Ureter (tissue), 1 donor: ENCODE results near the gene CDK2. TPM values are rescaled to one million over a fixed set of nuclear protein-coding genes. Genes with fewer than 3 reads are reported as not detected.
A peak's percentile ranks its signal among the peaks of the same experiment; 100 is the strongest.
"Not testable (repeated sequence)": the region's sequence is repeated elsewhere in the genome, so short reads cannot be mapped to it uniquely, and the experiment has no call there.

Source experiments
- DNase-seq: peaks from one replicate; pipeline ENCODE4 v3.0.0-alpha.2; 2020; ENCODE audit warnings: low spot score
- total RNA-seq: library from RNA; stranded (reverse); gene quantifications from one replicate; pipeline ENCODE4 v1.2.4, GENCODE V29; 2023
- donor health status: DM: yes; HTN: yes; CAD: no.

CDK2 gene
- total RNA-seq: 23.2 TPM

DNA sequence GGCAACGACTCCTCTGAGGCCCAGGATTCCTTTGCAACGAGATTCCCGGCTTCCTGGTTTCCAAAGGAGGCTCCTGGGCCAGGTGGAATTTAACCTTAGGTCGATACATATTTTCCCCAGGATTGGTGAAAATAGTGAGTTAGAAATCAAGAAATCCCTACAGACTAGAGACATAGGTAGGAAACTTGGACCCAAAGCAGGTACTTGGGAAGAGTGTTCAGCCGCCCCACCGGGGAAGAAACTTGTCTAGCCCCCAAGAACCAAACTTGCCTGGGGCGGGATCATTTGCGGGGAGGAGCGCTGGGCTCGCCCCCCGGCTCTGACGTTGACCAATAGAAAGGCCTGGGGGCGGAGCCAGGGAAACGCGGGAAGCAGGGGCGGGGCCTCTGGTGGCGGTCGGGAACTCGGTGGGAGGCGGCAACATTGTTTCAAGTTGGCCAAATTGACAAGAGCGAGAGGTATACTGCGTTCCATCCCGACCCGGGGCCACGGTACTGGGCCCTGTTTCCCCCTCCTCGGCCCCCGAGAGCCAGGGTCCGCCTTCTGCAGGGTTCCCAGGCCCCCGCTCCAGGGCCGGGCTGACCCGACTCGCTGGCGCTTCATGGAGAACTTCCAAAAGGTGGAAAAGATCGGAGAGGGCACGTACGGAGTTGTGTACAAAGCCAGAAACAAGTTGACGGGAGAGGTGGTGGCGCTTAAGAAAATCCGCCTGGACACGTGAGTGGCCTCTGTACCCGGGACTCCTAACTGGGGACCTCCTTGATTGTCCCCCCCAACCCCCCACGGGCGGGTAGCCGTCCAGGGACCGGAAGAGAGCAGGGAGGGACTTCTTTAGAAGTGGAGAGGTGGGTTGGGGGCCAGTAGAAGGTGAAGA is at the start of gene CDK2:
Gene CDK2, plus strand, starts transcription at position 423 of the 874 bp plus-strand sequence. Its CDS starts 179 bp downstream, at position 602.
- peak; percentile 95 for DNase-seq

- DNase-seq: not testable (repeated sequence)
Observed at GRCh38 chr12:55919032-55919431, 47.6 kb upstream of the CDK2 start.

- DNase-seq: no peak
Observed at GRCh38 chr12:55922126-55922525, 44.5 kb upstream of the CDK2 start.

DNA sequence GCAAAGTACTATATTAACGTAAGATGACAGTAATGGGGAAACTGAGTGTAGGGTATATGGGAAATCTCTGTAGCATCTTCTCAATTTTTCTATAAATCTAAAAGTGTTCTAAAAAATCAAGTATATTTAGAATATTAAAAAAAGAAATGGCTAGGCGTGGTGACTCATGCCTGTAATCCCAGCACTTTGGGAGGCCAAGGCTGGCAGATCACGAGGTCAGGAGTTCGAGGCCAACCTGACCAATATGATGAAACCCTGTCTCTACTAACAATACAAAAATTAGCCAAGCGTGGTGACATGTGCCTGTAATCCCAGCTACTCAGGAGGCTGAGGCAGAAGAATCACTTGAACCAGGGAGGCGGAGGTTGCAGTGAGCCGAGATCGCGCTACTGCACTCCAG is 43.0 kb upstream of the CDK2 start:
- DNase-seq: not testable (repeated sequence)

GRCh38 chr12:55925371-55925770 is 41.3 kb upstream of the CDK2 start:
- no peak for DNase-seq

DNA sequence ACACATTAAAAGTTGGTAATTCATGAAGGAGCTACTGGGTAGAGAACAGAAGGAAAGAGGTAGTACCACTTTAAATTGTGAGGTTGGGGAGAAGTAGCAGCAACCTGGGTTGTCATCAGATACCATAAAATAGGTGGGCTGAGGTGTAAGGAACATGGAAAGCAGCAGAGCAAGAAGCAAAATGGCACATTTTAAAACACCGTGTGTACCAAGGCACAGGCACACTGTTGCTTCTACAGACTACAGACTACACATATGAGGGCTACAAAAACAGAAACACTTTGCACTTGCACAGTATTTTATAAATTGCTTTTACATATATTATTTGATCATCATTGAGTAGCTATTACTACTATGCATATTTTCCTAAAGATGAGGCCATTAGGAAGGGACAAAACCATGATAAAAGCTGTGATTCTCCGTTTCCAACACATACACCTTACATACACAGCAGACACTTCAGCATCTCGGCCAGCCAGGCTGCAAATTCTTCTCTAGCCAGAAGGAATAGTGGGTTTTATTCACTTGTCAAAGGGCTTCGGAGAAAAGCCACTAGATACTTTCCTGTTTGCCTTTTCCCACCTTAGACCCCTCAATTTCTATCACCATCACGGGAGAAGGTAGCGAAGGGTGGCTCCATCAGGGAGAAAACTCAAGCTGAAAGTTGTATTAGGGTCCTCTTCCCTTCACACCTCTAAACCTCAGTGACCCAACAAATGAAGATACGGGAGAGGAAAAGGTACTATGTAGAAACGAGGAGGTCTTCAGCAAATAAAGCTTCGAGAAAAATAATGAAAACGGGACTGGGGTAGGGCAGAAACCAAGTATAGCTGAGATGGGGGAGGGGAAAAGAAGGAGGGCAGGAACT is 40.5 kb upstream of the CDK2 start:
- DNase-seq: no peak

- peak; percentile 90 for DNase-seq
Observed at GRCh38 chr12:55926738-55927587, 39.7 kb upstream of the CDK2 start.

- peak; percentile 89 for DNase-seq
Observed at GRCh38 chr12:55927588-55928502, 38.8 kb upstream of the CDK2 start, which contains the start of gene PYM1. Gene PYM1, minus strand, starts transcription at chr12:55927894. Its CDS starts 133 bp downstream, at chr12:55927761.

- DNase-seq: peak; percentile 54
Observed at GRCh38 chr12:55929306-55929791, 37.3 kb upstream of the CDK2 start.

- peak; percentile 57 for DNase-seq
Observed at GRCh38 chr12:55930771-55931316, 35.8 kb upstream of the CDK2 start, which contains the start of gene DGKA. Gene DGKA, plus strand, starts transcription at chr12:55931162. Its CDS starts 5,342 bp downstream, at chr12:55936504.

DNA sequence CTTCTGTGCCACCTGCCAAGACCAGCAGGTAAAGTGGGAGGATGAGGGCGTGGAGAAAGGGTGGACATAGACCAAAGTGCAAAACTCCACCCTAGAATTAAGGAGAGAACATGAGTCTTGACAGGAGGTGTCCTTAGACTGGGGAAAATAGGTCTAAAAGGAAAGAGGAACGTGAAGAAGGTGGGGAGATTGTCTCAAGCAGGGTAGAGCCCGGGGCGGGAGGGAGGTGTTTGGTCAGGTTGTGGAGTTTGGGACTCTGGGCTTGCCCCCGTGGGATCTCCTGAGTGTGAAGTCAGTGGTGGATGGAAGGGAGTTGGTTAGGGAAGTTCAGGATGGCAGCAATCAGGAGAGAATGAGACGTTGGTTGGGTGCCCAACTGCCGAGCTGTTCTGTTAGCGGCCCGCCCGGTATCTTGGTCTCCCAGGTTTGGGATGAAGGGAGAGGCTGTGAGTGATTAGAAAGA is 35.3 kb upstream of the CDK2 start:
- no peak for DNase-seq

GRCh38 chr12:55931780-55932550 is 34.7 kb upstream of the CDK2 start:
- peak; percentile 66 for DNase-seq

GRCh38 chr12:55932551-55932910 is 34.1 kb upstream of the CDK2 start:
- DNase-seq: no peak

- DNase-seq: peak; percentile 79
Observed at GRCh38 chr12:55933169-55933798, 33.3 kb upstream of the CDK2 start.

DNA sequence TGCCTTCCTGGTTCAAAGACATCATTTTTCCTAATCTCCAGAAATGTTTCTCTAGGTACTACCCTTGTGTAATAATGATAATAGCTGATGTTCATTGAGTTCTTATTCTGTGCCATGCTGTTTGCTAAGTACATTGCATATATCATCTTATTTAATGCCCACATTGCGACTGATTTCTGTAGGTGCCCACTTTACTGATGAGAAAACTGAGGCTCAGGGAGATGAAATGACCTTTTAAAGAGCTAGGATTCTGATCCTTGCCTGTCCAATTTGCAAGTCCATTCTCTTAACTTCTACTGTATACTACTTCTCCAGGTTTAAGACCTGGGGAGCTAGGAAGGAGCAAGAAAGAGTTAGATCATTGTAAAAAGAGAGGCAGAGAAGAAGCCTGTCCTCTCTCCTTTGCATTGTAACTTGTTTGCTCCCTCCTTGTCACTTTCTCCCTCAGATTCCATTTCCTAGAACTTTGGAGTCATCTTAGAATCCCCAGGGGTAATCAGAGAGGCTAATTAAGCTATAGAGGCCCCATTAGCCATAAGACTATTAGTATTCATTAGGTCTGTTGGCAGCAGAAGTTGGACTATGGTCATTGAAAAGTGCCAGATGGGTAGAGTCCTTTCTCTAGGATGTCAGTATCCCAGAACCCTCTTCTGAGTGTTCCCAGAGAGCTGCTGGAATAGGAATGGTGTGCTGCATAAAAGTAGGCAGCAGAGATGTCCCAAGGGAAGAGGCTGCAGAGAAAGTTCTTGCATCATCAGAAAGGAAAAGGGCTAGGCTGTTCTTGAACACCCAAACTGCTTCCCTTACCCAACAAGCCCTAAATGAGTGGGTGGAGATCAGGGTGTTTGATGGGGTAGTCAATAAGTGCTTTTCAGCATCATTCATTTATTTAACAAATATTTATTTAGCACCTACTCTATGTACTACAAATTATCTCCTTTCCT is 32.6 kb upstream of the CDK2 start:
- DNase-seq: no peak

DNA sequence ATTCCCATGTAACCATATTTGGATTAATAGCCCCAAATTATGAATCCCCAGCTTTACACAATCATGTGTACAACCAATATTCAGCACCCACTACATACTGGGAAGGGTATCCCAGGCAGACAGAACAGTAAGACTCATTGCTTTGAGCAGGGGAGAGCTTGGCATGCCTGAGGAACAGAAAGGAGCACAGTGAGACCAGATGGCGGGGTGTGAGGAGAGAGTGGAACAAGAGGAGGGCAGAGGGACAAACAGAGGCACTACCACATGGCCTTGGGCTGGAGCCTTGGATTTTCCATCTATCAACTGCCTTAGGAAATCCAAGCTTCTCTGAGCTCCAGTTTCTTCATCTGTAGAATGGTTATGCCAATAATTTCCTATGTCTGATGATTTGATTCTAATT is 31.9 kb upstream of the CDK2 start:
- DNase-seq: no peak

DNA sequence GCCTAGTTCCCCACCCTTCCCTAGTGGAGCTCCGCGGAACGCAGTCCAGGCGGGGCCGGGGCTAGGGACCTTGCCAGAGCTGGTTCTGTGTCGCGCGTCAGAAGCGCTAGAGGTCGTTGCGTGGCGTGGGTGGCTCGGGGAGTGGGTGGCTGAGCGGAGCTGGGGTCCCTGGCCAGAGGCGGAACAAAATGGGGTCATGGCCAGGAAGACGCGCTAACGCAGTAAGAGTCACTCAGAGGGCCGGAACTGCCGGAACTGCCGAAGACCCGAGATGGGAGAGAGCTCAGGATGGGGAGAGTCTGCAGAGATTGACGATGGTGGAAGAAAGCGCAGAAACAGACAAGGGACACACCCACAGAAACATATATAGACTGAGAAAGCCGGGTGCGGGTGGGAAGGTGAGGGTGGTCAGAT is 30.9 kb upstream of the CDK2 start:
- DNase-seq: no peak
